Activated naive CD4-positive, alpha-beta T cell treated with Interleukin-2 at 50 U/mL for 16 hours (primary cell): ENCODE results near the gene CBX8.
A peak's percentile ranks its signal among the peaks of the same experiment; 100 is the strongest.

Source experiments
- DNase-seq: peaks from one replicate; pipeline ENCODE4 v3.0.0-alpha.2; 2020

Gene CBX8

GRCh38 chr17:79819085-79819484 lies 22.2 kb upstream of the CBX8 start:
- no peak for DNase-seq

GRCh38 chr17:79818026-79818758 lies 21.3 kb upstream of the CBX8 start:
- no peak for DNase-seq

DNA sequence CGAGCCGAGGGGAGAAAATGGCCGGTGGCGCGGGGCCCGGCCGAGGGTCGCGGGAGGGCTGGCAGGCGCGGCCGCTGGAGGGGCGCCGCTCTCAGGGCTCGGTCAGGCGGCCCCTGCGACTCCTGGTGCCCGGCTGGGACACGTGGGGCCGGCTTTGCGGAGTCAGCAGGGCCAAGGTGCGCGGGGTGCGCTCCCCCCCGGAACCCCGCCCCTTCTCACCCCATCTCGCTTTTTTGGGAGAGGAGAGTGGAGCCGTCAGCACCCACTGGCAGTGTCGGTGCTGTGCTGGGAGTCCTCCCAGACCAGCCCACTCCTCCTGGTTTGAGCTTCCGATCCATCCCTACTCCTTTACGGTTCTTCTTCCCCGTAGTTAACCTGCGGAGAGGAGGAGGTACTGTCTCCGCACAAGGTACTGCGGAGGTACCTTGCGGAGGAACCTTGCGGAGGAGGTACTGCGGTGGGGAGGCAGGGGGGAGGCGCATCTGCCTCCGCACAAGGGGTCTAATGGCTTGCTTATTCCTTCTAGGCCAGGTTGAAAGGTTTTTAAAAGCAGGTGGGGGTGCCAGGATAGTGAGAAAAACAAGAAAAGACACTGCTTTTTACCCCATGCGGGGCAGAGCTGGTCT lies 19.1 kb upstream of the CBX8 start:
- no peak for DNase-seq

- no peak for DNase-seq
These were observed 18.3 kb upstream of the CBX8 start for GRCh38 chr17:79814974-79815835.

- no peak for DNase-seq
These were observed 17.5 kb upstream of the CBX8 start for GRCh38 chr17:79814127-79814973.

GRCh38 chr17:79813297-79814126 lies 16.6 kb upstream of the CBX8 start:
- DNase-seq: no peak

GRCh38 chr17:79812353-79813258 lies 15.7 kb upstream of the CBX8 start:
- DNase-seq: no peak

DNA sequence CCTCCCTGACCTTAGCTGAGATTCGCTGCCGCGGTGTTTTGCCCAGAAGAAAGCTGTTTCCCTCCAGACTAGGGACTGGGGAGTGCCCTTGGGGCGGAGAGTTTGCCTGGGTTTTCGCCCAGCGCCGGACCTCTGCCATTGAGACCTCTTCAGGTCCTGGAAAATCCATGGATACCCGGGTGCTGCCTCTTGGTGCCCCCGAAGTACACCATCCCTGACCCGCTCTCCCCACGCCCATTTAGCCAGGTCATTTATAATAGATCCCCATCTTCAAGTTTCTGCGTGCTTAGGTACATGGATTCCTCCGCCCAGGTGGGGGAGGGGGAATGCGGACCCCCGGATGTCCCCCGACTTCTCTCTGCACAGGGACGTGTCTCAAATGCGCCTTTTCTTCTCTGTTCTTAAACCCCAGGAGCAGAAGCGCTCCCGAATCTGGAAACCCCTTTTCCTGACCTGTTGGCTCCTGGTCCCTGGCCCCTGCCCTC lies 15.0 kb upstream of the CBX8 start:
- DNase-seq: no peak

- DNase-seq: no peak
These were observed 14.4 kb upstream of the CBX8 start for GRCh38 chr17:79811011-79811867.

- DNase-seq: peak; percentile 80
These were observed 13.5 kb upstream of the CBX8 start for GRCh38 chr17:79810130-79811010.

DNA sequence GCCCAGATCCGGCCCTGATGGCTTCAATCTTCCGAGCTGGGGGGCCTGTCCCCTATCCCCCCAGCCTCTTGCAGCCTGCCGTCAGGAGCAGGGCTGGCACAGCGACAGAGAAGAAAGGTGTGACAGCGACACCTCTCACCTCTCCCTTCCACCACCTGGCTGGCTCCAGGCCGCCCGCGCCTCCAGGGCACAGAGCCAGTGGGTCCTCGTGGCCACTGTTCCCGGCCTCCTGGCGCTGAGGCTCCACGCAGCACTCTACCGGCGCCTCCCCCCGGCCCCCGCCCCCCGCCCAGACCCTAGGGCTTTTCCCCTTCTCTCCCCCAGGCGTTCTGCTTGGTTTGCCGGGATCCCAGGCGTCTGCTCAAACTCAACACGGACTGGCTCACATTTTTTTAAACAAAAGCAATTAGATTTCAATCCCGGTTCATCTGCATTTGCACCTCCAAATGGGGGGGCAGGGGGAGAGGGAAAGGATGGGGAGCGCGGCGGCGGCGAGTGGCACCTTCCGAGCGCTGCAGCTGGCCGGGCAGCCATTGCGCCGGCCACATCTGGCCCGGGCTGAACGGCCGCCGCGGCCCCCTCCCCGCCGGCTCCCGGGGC lies 12.8 kb upstream of the CBX8 start:
- no peak for DNase-seq

- DNase-seq: no peak
These were observed 12.1 kb upstream of the CBX8 start for GRCh38 chr17:79808763-79809529.

DNA sequence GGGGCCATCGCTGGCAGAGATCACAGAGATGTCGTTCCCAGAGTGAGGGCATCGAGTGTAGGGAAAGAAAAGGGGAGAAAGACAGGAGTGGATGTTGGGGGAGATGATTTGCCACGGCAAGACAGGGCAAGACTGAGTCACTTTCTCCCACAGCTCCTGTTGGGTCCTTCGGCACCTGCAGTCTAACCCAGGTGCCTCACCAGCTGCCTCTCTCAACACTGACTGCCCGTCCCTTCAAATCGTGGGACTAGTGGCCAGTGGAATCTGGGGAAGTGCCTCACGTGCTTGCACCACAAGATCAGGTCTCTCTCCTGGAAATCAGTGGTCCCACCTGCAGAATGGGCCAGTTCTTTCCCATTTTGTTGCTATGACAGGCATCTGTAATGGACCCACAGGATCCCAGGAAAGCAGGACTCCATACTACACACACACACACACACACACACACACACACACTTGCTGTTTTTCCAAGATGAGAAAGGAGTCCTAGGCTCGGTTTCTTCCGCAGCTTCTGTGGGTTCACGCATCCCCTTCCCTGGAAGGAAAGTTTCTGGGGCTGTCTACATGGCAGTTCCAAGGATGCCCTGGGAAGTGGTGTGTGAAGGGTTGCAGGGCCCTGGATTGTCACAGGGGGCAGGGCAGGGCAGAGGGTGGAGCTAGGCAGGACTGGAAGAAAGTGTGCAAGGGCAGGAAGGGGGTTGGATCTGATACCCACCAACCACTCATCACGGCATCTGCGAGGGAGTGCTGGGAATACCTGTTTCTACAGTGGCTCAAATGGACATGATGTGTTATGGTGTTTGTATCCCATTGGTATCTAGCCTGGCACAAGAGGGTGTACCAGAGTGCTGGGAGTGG lies 10.2 kb upstream of the CBX8 start:
- DNase-seq: no peak

DNA sequence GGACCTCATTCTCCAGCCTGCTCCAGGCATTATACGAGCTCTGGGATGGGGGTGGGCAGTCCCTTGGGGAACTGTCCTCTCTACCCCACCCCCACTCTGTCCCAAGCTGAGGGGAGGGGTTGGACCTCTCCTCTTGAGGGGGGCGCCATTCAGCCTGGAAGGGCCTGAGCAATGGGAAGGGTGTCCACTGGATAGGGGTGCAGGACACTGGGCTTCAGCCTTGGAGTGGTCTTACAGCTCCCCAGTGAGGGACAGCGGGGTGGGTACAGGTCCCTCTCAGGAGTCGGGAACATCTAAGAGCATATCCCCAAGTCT lies 9.5 kb upstream of the CBX8 start:
- DNase-seq: no peak

GRCh38 chr17:79804856-79805696 lies 8.2 kb upstream of the CBX8 start:
- no peak for DNase-seq
